Right atrium auricular region (tissue), 2 donors: ENCODE data around the gene PCDH19. TPM values are rescaled to one million over a fixed set of nuclear protein-coding genes. Genes with fewer than 3 reads are reported as not detected.

Experiments used
- DNase-seq: peaks from one replicate; pipeline ENCODE4 v3.0.0-alpha.2; 2019; ENCODE audit warnings: low spot score
- H3K27ac ChIP-seq, 2 donors: fragments of 200-600 bp; sonication (generic); 1 replicate in 1 of 2; 2 replicates in 1 of 2; pipeline ENCODE4 v1.5.1; 2016 to 2019
- H3K27me3 ChIP-seq, 2 donors: fragments of 200-600 bp; sonication (generic); one replicate each; pipeline versions ENCODE4 v1.5.1 to v1.6.0; 2017 to 2019
- H3K36me3 ChIP-seq: fragments of 200-600 bp; sonication (generic); one replicate; pipeline ENCODE4 v1.5.1; 2016
- H3K4me1 ChIP-seq, 2 donors: fragments of 200-600 bp; sonication (generic); one replicate each; pipeline versions ENCODE4 v1.5.1 to v1.6.0; 2017 to 2019
- H3K4me3 ChIP-seq, 2 donors: fragments of 200-600 bp; sonication (generic); 1 replicate in 1 of 2; 2 replicates in 1 of 2; pipeline ENCODE4 v1.5.1; 2017 to 2019; ENCODE audit warnings: mild to moderate bottlenecking in 1 of 2, moderate library complexity in 1 of 2
- H3K9me3 ChIP-seq, 2 donors: fragments of 200-600 bp; sonication (generic); one replicate each; pipeline ENCODE4 v1.5.1; 2019
- CTCF ChIP-seq, 2 donors: fragments of 200-600 bp; sonication (generic); IDR thresholded peaks; one replicate each; pipeline ENCODE4 v1.5.1; 2019; ENCODE audit warnings: antibody characterized with exemption in 2 of 2
- total RNA-seq, 2 donors: library from RNA; depleted of rRNA; stranded (reverse); fragments of >200 nt; gene quantifications; one replicate each; pipeline ENCODE4 v1.1.0, GENCODE V29; 2016

The PCDH19 gene
- total RNA-seq, 2 donors from 2014 or later, result 0.51 to 0.56 TPM

- no peaks in the 10 kb centered on the region for H3K36me3 ChIP-seq
- no peak for TF ChIP-seq CTCF (IDR thresholded peaks at IDR 0.05)
- no peak for DNase-seq
- H3K4me1 ChIP-seq, result no peaks in the 10 kb centered on the region
- no peak overlapping the region for H3K4me3 ChIP-seq
- H3K9me3 ChIP-seq, result no peaks in the 10 kb centered on the region
- H3K27ac ChIP-seq, result no peak overlapping the region
- H3K27me3 ChIP-seq, result no peaks in the 10 kb centered on the region
These were observed 29.9 kb upstream of the PCDH19 start for GRCh38 chrX:100440006-100440405.

GRCh38 chrX:100435726-100436125 is 25.7 kb upstream of the PCDH19 start:
- H3K36me3 ChIP-seq, result no peaks in the 10 kb centered on the region
- H3K9me3 ChIP-seq, result no peaks in the 10 kb centered on the region
- TF ChIP-seq CTCF (IDR thresholded peaks at IDR 0.05), result no peak

GRCh38 chrX:100424012-100424411 is 13.9 kb upstream of the PCDH19 start:
- no peaks in the 10 kb centered on the region for H3K4me1 ChIP-seq
- DNase-seq, result no peak
- no peaks in the 10 kb centered on the region for H3K27me3 ChIP-seq
- no peak overlapping the region for H3K27ac ChIP-seq
- no peak for TF ChIP-seq CTCF (IDR thresholded peaks at IDR 0.05)
- H3K4me3 ChIP-seq, result no peak overlapping the region
- no peaks in the 10 kb centered on the region for H3K36me3 ChIP-seq
- no peaks in the 10 kb centered on the region for H3K9me3 ChIP-seq

More at GRCh38 chrX:100435726-100436125, 25.7 kb upstream of the PCDH19 start:
- Histone ChIP-seq H3K27ac (no peak overlapping the region), H3K27me3 (no peaks in the 10 kb centered on the region), H3K4me1 (no peaks in the 10 kb centered on the region), H3K4me3 (no peak overlapping the region)
- no peak for DNase-seq

GRCh38 chrX:100418556-100418955 is 8.5 kb upstream of the PCDH19 start:
- H3K27ac ChIP-seq, result no peak overlapping the region

GRCh38 chrX:100417681-100418080 is 7.6 kb upstream of the PCDH19 start:
- H3K4me3 ChIP-seq, result no peak overlapping the region
- H3K27me3 ChIP-seq, result peaks cover 0 to 4% of the 10 kb centered on the region in 2 donors
- DNase-seq, result no peak
- no peak overlapping the region for H3K27ac ChIP-seq
- no peaks in the 10 kb centered on the region for H3K9me3 ChIP-seq
- TF ChIP-seq CTCF (IDR thresholded peaks at IDR 0.05), result no peak
- no peaks in the 10 kb centered on the region for H3K36me3 ChIP-seq
- no peaks in the 10 kb centered on the region for H3K4me1 ChIP-seq

More at GRCh38 chrX:100418556-100418955, 8.5 kb upstream of the PCDH19 start:
- Histone ChIP-seq H3K4me1 (no peaks in the 10 kb centered on the region), H3K4me3 (no peak overlapping the region), H3K9me3 (no peaks in the 10 kb centered on the region), H3K36me3 (no peaks in the 10 kb centered on the region), H3K27me3 (peaks cover 0 to 4% of the 10 kb centered on the region in 2 donors)
- no peak for DNase-seq
- TF ChIP-seq CTCF (IDR thresholded peaks at IDR 0.05), result no peak

- peak; percentile 11 to 63 for TF ChIP-seq CTCF (IDR thresholded peaks at IDR 0.05)
These were observed 3.2 kb upstream of the PCDH19 start for GRCh38 chrX:100413229-100413628.

More at GRCh38 chrX:100413229-100413628, 3.2 kb upstream of the PCDH19 start:
- H3K9me3 ChIP-seq, result no peaks in the 10 kb centered on the region
- DNase-seq, result peak; percentile 62
- peaks cover 0 to 7% of the 10 kb centered on the region in 2 donors for H3K4me1 ChIP-seq
- no peaks in the 10 kb centered on the region for H3K36me3 ChIP-seq
- no peak overlapping the region for H3K4me3 ChIP-seq
- no peak overlapping the region for H3K27ac ChIP-seq
- H3K27me3 ChIP-seq, result peaks cover 2 to 11% of the 10 kb centered on the region in 2 donors
